Measurements from ENCODE around the gene ZNF860.
"Not testable (repeated sequence)": the region's sequence is repeated elsewhere in the genome, so short reads cannot be mapped to it uniquely, and the experiment has no call there.

ZNF860 gene

DNA sequence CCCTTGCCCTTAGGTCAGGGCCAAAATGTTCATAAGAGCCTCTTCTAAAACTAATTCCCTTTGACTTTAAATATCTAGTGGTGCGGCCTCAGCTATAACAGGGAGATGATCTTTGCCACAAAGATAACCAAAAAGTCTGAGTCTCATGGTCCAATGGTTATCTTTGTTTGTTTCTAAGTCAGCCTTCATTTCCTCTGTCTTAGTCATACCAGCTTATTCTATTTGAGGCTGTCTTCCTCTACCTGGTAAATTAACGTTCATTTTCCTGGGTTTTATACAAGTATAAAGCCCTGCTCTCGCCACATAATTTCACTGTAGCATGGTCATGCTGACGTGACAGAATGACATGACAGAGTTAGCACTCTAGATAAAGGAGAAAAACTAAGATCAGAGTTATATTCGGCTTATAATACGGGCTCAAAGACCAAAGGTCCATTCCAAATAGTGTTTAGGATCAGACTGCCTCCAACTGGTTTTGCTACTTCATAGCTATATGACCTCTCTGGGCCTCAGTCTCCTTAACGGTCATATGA lies 18.4 kb downstream of the ZNF860 start:
- DNase-seq: no peak

DNA sequence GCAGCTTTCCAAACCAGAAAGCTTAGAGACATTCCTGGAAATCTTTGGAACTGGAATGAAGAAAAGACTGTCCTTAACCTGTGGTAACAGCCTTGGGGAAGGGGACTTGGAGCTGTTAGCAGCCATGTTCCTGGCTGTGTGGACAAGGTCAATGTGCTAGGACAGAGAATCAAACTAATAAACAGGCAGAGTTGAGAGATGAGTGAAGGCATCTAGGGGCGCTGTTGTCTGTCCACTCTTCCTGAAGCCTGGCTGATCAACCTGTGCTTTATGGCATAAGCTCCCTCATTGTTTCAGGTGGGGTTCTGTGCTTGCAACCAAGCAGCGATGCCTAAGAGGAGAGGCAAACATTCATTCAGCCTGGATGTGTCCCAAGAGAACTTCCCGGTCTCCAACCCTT lies 19.3 kb downstream of the ZNF860 start:
- no peak for DNase-seq

DNA sequence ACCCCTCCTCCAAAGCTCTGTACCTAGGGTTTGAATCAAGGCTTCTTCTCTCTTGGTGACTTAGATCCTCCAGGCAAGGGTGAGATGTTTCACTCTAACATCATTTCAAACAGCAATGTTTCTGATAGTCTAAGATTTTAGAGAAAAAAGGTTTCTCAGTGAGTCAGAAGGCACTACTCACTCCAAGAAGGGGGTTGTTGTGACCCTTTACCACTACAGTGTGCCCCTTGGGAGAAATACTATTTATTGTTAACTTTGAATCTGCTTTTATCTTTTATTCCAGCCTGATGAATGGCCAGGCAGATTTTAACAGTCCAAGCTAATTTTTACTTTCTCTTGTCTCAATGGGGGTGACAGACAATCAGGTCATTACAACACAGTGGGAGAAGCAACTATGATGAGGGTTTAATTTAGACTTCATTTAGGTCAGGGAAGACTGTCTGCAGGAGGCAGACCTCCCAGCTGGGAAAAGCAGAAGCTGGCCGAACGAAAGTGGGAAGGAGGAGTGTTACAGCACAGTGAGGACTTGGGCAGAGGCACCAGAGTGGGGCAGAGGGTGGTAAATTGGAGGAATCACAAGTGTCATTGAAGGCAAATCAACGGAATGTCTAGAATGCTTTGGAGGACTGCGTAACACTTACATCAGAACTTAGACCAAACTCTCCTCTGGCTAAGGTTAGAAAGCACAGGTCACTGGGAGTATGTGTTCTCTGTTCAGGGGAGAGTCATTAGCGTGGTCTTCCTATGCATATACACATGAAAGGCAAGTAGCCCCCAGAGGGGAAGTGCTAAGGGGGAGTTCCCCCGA lies 21.2 kb downstream of the ZNF860 start:
- DNase-seq: no peak

DNA sequence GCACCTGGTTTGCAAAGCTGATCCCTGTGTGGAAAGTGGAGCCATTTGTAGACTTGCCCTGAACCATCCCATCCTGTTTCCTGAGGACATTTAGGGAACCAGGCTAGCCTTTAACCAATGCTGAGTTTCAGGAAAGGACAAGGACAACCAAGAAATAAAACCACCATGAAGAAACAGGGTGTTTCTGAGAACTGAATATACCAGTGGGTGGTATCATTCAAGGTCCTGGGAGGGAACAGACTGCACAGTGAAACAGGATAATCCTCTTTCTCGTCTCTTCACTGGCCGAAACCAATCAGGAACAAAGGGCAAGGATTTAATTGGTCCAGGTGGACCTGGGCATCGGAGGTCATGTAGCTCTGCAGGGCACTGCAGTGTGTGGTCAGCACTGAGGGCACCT lies 21.8 kb downstream of the ZNF860 start:
- no peak for DNase-seq

DNA sequence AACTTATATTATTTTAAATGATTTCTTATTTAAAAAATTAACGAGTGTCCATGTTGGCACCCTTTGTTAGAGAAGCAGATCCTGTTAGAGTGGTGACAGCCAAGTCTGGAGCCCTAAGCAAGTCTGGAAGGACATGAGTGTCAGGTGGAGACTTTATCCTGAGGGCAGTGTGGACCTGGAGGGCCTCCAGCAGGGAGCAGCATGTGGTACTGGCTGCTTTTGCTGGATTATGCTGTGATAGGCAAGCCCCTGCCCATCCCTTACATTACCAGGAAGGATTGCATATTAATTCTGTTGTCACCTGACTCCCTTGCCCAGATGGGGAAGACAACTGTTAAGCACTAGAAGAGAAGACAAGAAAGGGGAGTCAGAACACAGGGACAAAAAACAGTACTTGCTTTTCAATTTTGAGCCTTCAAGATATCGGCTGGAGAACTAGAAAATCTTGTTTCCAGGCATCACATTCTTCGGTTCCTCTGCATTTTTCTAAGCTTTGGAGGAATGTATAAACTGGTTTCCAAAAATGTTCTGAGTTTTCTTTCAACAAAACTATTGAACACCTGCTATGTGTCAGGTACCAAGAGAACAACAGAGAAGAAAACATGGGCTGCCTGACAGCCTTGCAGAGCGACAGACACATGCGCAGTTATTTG lies 22.7 kb downstream of the ZNF860 start:
- DNase-seq: no peak

DNA sequence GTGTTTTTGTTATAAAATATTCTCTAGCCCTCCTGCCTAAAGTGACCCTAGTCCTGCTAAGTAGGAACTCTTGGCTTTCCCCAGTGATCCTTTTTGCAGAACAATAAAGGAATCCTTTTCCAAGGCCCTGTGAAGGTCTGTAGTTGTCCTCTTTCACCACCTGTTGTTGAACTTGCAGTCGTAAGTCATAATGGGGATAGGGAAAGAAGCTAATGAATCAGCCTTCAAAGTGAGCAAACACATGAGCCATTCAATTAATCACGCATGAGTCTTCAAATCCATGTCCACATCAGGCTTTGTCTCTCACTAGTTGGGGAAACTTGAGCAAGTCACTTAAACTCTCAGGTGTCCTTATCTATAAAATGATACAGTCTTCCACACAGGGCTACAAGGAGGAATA lies 27.6 kb downstream of the ZNF860 start:
- no peak for DNase-seq

DNA sequence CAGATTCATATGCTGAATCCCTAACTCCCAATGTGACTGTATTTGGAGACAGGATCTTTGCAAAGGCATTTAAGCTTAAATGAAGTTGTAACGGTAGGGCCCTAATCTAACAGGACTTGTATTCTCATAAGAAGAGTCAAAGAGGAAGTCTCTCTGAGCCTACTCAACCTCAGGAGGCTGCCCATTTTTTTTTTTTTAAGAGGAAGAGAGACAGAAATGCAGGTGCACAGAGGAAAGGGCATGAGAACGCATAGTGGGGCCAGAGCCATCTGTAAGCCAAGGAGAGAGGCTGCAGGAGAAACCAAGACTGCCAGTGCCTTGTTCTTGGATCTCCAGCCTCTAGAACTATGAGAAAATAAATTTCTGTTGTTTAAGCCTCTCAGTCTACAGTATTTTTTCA lies 28.4 kb downstream of the ZNF860 start:
- DNase-seq: no peak

DNA sequence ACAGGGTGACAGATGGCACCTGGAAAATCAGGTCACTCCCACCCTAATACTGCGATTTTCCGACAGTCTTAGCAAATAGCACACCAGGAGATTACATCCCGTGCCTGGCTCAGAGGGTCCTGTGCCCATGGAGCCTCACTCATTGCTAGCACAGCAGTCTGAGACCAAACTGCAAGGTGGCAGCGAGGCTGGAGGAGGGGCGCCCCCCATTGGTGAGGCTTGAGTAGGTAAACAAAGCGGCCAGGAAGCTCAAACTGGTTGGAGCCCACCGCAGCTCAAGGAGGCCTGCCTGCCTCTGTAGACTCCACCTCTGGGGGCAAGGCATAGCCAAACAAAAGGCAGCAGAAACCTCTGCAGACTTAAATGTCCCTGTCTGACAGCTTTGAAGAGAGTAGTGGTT lies 29.1 kb downstream of the ZNF860 start:
- not testable (repeated sequence) for DNase-seq

DNA sequence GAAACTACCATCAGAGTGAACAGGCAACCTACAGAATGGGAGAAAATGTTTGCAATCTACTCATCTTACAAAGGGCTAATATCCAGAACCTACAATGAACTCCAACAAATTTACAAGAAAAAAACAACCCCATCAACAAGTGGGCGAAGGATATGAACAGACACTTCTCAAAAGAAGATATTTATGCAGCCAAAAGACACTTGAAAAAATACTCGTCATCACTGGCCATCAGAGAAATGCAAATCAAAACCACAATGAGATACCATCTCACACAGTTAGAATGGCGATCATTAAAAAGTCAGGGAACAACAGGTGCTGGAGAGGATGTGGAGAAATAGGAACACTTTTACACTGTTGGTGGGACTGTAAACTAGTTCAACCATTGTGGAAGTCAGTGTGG lies 34.1 kb downstream of the ZNF860 start:
- DNase-seq: not testable (repeated sequence)

DNA sequence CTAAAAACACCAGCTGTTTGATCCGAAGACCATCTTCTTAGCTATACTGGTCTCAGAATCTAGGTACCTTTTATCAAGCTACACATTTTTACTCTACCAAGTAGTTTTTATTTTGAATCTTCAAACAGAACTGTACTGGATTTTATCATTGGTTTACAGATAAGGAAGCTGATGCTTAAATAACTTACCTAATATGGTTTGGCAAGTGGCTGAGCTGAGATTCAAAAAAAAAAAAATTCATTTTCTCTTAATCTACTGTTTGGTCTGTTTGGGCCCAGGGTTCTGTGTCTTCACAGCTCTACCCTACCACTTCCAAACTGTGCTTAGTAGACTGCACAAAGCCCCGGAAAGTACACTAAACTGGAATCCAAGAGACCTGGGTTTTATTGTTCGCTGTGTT lies 35.7 kb downstream of the ZNF860 start:
- DNase-seq: no peak

DNA sequence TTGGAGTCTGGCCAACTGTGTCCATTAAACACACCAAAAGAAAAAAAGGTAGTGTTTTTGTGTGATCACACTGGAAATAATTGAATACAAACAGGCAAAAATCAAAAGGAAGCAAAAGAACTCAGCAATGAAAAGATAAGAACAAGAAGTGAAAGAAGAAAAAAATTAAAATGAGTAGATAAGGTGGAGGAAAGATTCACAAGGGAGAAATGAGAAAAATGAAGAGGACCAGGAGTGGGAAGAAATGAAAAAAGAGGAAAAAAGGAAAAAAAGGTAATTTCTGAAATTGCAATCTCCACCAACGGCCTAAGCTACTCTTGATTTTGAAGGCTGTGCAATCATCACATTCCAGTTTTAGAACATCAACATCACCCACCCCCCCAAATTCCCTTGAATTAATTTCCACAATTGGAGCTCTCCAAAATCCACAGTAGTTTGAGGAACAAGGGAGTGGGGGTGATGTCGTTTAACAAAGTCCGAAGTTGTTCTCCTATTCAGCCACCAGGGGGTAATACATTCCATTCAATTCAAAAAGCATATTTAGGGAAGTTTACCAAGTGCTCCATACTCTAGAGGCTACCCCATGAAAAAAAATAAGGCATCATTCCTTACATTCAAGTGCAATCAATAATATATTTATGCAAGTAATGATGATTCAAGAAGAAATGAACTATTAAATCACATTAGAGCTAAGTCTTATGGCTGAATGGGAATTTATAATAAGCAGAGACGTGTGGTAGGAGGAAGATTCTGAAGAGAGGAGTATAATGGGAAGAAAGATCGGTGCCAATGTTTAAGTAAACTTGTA lies 37.4 kb downstream of the ZNF860 start:
- DNase-seq: peak; percentile 32

DNA sequence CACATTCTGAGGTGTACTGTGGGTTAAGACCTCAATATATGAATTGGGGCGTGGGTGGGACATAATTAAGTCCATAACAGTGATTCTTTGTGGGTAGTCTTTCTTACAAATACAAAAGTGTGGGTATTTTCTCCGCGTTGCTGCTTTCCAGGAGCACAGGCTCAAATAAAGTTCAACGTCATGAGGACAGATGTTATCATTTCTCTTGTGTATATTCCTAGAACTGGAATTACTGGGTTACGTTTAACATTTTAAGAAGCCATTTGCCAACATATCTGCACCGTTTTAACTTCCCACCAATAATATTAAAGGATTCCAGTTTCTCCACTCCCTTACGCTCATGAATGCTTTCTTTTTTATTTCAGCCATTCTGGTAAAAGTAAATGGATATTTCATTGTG lies 39.6 kb downstream of the ZNF860 start:
- no peak for DNase-seq

DNA sequence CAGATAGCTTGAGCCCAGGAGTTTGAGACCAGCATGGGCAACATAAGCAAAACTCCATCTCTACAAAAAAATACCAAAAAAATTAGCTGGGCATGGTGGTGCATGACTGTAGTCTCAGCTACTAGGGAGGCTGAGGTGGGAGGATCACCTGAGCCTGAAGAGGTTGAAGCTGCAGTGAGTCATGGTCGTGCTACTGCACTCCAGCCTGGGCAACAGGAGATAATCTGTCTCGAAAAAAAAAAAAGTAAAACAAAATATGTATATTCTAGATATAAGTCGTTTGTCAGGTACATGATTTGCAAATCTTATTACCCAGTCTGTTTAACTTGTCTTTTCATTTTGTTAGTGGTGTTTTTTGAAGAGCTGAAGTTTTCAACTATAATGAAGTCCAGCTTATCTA lies 40.2 kb downstream of the ZNF860 start:
- DNase-seq: no peak

DNA sequence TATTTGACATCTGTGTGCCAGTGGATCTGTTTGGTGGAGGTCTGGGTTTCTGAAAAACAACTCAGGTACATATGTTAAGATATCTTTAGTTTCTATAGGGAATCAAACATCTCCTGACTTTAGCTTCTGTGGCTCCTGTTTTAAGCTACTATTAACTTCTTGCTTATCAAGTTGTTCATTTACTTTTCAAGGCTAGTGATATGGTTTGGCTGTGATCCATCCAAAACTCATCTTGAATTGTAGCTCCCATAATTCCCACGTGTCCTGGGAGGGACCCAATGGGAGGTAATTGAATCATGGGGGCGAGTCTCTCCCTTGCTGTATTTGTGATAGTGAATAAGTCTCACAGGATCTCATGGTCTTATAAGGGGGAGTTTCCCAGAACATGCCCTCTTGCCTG lies 41.4 kb downstream of the ZNF860 start:
- no peak for DNase-seq

DNA sequence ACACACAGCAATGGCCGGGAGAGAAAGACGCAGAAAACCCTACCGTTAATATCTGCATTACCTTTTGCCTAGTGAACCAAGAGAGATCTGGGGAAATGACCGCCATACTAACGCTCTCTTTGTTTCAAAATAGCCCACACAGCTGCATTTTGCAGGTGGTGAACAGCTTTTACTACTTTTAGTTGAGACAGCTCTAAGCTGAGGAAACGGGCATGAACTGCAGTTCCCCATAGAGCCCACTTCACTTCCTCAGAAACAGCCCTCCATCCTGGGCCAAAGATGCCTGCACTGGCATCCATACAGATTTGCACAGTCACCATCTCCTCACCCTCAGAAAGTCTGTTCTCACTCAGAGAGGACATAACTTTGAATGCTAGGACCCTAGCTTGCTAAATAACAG lies 45.0 kb downstream of the ZNF860 start:
- DNase-seq: no peak

DNA sequence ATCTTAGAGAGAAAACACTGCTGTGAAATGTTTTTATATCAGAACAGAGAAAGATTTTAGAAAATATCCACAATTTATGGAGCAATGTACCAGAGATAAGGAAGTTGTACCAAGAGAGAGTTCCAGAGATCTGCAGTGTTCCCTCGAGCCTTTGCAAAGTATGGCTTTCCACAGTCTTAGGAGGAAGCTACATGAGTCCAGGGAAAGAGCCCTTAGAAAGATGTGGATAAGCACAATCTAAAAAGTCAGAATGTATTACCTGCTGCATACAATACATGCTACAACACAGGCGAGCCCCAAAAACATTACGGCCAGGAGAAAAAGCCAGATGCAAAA lies 56.4 kb downstream of the ZNF860 start:
- no peak for DNase-seq

DNA sequence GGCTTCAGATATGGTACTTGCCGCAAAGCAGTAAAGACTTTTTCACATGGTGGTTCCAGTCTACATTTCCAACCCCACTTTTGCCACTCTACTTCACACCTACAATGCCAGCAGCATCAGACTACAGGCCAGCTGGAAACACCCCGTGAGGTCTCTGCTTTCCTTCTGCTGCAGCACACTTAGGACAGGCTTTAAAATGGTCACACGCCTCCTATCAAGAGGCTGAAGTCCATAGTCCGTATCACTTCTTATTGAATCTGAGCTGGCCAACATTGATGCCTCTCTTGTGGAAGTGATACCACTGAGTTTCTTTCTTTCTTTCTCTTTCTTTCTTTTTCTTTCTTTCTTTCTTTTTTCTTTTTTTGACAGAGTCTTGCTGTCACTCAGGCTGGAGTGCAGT lies 59.8 kb downstream of the ZNF860 start:
- DNase-seq: no peak

All from NCI-H1105 treated with DMSO at 0.1 percent for 48 hours (cell line).